Activated B cell treated with CpG ODN at 0.5 μM for 24 hours (primary cell): ENCODE measurements around the gene G0S2. TPM values are rescaled to one million over a fixed set of nuclear protein-coding genes. Genes with fewer than 3 reads are reported as not detected.

ENCODE experiments used
- ATAC-seq: fragments of 200-7000 bp; cut with Tn5 transposase; one replicate; pipeline ENCODE4 v1.10.0; 2021; ENCODE audit warnings: low read depth, mild to moderate bottlenecking, moderate library complexity
- CTCF ChIA-PET: fragments of 350-600 bp; sonication (Branson Sonifier 250); formaldehyde crosslinking; loops from one replicate; lab custom pipeline; 2021; ENCODE audit warnings: antibody characterized with exemption; lab: Charles Lee
- POLR2A ChIA-PET: fragments of 350-600 bp; sonication (Branson Sonifier 250); formaldehyde crosslinking; loops from one replicate; lab custom pipeline; 2021; ENCODE audit warnings: antibody characterized with exemption; lab: Charles Lee
- DNase-seq: peaks from one replicate; pipeline ENCODE4 v3.0.0; 2022
- H3K27ac Mint-ChIP-seq: one replicate; pipeline ENCODE4 v1.8.0; 2020; ENCODE audit warnings: mixed read lengths
- H3K27me3 Mint-ChIP-seq: one replicate; pipeline ENCODE4 v1.8.0; 2021; ENCODE audit warnings: mixed read lengths
- H3K36me3 Mint-ChIP-seq: one replicate; pipeline ENCODE4 v1.8.0; 2021; ENCODE audit warnings: low read depth, mixed read lengths
- H3K4me1 Mint-ChIP-seq: one replicate; pipeline ENCODE4 v1.8.0; 2021; ENCODE audit warnings: mixed read lengths
- H3K4me3 Mint-ChIP-seq: one replicate; pipeline ENCODE4 v1.8.0; 2020; ENCODE audit warnings: mild to moderate bottlenecking, mixed read lengths
- H3K9me3 Mint-ChIP-seq: one replicate; pipeline ENCODE4 v1.8.0; 2020; ENCODE audit warnings: mixed read lengths
- intact Hi-C: fragments of 100-400 bp; cut with micrococcal nuclease; formaldehyde crosslinking; loops from one replicate; pipeline ENCODE4 v1.15.1; 2024
- total RNA-seq: library from RNA; stranded (reverse); gene quantifications from 2 replicates; pipeline ENCODE4 v1.2.3, GENCODE V29; 2022
- TF ChIP-seq, protein P1 (sequence below): fragments of 200-600 bp; IDR thresholded peaks from one replicate; pipeline ENCODE4 v1.8.0; 2022; ENCODE audit warnings: antibody characterized with exemption, mild to moderate bottlenecking

The G0S2 gene
- total RNA-seq, 1 donor from 2014 or later, result 2.3 TPM

- H3K27ac Mint-ChIP-seq, result no peak overlapping the region
- no peaks in the 10 kb centered on the region for H3K9me3 Mint-ChIP-seq
- ATAC-seq, result no peak
- TF ChIP-seq, protein P1, sequence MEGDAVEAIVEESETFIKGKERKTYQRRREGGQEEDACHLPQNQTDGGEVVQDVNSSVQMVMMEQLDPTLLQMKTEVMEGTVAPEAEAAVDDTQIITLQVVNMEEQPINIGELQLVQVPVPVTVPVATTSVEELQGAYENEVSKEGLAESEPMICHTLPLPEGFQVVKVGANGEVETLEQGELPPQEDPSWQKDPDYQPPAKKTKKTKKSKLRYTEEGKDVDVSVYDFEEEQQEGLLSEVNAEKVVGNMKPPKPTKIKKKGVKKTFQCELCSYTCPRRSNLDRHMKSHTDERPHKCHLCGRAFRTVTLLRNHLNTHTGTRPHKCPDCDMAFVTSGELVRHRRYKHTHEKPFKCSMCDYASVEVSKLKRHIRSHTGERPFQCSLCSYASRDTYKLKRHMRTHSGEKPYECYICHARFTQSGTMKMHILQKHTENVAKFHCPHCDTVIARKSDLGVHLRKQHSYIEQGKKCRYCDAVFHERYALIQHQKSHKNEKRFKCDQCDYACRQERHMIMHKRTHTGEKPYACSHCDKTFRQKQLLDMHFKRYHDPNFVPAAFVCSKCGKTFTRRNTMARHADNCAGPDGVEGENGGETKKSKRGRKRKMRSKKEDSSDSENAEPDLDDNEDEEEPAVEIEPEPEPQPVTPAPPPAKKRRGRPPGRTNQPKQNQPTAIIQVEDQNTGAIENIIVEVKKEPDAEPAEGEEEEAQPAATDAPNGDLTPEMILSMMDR, result no peak
- peaks cover 14% of the 10 kb centered on the region for H3K27me3 Mint-ChIP-seq
- no peak for DNase-seq
- POLR2A ChIA-PET, result interaction anchor here (0.7 kb wide), 1 partner anchor 141 kb away, joined by 3 read pairs; no protein-coding TSS in a partner anchor
- no peak overlapping the region for H3K4me3 Mint-ChIP-seq
- no peaks in the 10 kb centered on the region for H3K4me1 Mint-ChIP-seq
- CTCF ChIA-PET, result interaction anchor here (2.9 kb wide), 1 partner anchor 9 kb away, joined by 8 read pairs; no protein-coding TSS in a partner anchor
- no peaks in the 10 kb centered on the region for H3K36me3 Mint-ChIP-seq
- intact Hi-C loops, result no loop called here
Measured at GRCh38 chr1:209633335-209633997, 41.7 kb upstream of the G0S2 start.

- intact Hi-C loops, result no loop called here
- ChIA-PET CTCF (interaction anchor here (2.9 kb wide), 1 partner anchor 10 kb away, joined by 8 read pairs; no protein-coding TSS in a partner anchor), POLR2A (interaction anchor here (0.7 kb wide), 1 partner anchor 141 kb away, joined by 3 read pairs; no protein-coding TSS in a partner anchor)
- H3K27me3 Mint-ChIP-seq, result peaks cover 11% of the 10 kb centered on the region
- H3K27ac Mint-ChIP-seq, result no peak overlapping the region
- DNase-seq, result no peak
- H3K9me3 Mint-ChIP-seq, result no peaks in the 10 kb centered on the region
- H3K36me3 Mint-ChIP-seq, result no peaks in the 10 kb centered on the region
- no peak for ATAC-seq
- TF ChIP-seq, protein P1, result no peak
- H3K4me3 Mint-ChIP-seq, result no peak overlapping the region
- no peaks in the 10 kb centered on the region for H3K4me1 Mint-ChIP-seq
Measured at GRCh38 chr1:209634005-209634737, 41.0 kb upstream of the G0S2 start.

DNA sequence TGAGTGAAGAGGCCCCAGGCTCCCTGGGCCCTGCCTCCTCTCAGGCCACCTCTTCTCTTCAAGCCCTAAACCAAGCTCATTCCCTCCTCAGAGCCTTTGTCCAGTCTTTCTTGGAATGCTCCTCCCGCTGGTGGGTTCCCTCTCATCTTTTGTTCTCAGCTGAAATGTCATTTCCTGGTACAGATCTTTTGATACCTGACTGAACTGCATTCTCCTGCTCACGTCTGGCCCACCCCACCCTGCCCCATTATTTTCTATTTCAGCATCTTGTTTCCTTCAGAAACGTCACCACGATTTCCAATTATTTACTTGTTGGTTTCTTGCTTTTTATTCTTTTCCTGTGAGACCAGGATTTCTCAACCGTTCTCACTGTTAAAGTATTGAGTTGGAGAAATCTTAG lies 39.4 kb upstream of the G0S2 start:
- no peak overlapping the region for H3K27ac Mint-ChIP-seq
- H3K9me3 Mint-ChIP-seq, result no peaks in the 10 kb centered on the region
- CTCF ChIA-PET, result interaction anchor here (2.9 kb wide), 1 partner anchor 12 kb away, joined by 8 read pairs; no protein-coding TSS in a partner anchor
- POLR2A ChIA-PET, result no interaction called here
- no peak overlapping the region for H3K4me3 Mint-ChIP-seq
- H3K27me3 Mint-ChIP-seq, result peaks cover 11% of the 10 kb centered on the region
- no peak for ATAC-seq
- intact Hi-C loops, result no loop called here
- no peaks in the 10 kb centered on the region for H3K4me1 Mint-ChIP-seq
- DNase-seq, result no peak
- TF ChIP-seq, protein P1, result no peak
- no peaks in the 10 kb centered on the region for H3K36me3 Mint-ChIP-seq

DNA sequence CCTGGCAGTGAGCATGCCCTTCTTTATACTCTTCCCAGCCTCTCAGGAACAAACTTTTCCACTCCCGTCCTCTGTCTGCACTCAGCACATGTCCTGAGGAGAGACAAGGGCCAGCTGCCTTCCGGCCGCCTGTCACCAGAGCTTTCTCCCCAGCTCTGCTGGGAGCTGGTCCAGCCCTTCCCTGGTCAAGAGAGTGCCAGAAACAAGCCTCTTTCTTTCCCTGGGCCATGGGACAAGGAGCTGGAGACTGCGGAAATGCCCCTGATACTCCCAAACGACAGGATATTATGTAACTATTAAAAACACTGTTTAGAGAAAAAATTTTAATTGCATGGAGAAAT lies 33.4 kb upstream of the G0S2 start:
- ATAC-seq (no peak), DNase-seq (no peak)
- Mint-ChIP-seq H3K27me3 (peaks cover 11% of the 10 kb centered on the region), H3K4me3 (no peak overlapping the region), H3K9me3 (no peaks in the 10 kb centered on the region), H3K27ac (no peak overlapping the region), H3K36me3 (no peaks in the 10 kb centered on the region), H3K4me1 (no peaks in the 10 kb centered on the region)
- intact Hi-C loops, result no loop called here
- TF ChIP-seq, protein P1, result no peak
- ChIA-PET POLR2A (no interaction called here), CTCF (no interaction called here)

- POLR2A ChIA-PET, result no interaction called here
- no peak for DNase-seq
Measured at GRCh38 chr1:209642816-209643215, 32.4 kb upstream of the G0S2 start.

More at GRCh38 chr1:209642816-209643215, 32.4 kb upstream of the G0S2 start:
- Mint-ChIP-seq H3K4me3 (no peak overlapping the region), H3K4me1 (no peaks in the 10 kb centered on the region), H3K9me3 (no peaks in the 10 kb centered on the region), H3K36me3 (no peaks in the 10 kb centered on the region), H3K27ac (no peak overlapping the region), H3K27me3 (peaks cover 5% of the 10 kb centered on the region)
- TF ChIP-seq, protein P1, result no peak
- no peak for ATAC-seq
- CTCF ChIA-PET, result no interaction called here
- intact Hi-C loops, result no loop called here
